AG04450 (cell line): ENCODE data around the gene TRIM25. TPM values are rescaled to one million over a fixed set of nuclear protein-coding genes. Genes with fewer than 3 reads are reported as not detected.

Experiments
- CTCF ChIA-PET: fragments of 300-600, 350-600 bp; formaldehyde crosslinking; extraction: SDS; loops from one replicate; lab custom pipeline; 2022; ENCODE audit warnings: antibody characterized with exemption, inconsistent platforms; lab: Charles Lee
- POLR2A ChIA-PET: fragments of 350-600 bp; formaldehyde crosslinking; extraction: SDS; loops from one replicate; lab custom pipeline; 2021; ENCODE audit warnings: antibody characterized with exemption, inconsistent platforms; lab: Yijun Ruan, JAX
- DNase-seq: peaks from one replicate; pipeline ENCODE4 v3.0.0-alpha.2; 2011; ENCODE audit warnings: low read depth, low spot score
- H3K27ac ChIP-seq: one replicate; pipeline ENCODE4 v1.5.1; 2012; ENCODE audit warnings: low read depth, low read length, control low read depth
- H3K27me3 ChIP-seq: one replicate; pipeline ENCODE4 v1.6.0; 2012; ENCODE audit warnings: low read length; ENCODE audit not compliant: control insufficient read depth, insufficient read depth
- H3K4me3 ChIP-seq: 2 replicates; pipeline ENCODE4 v1.5.1; 2011; ENCODE audit warnings: mild to moderate bottlenecking, low read depth, low read length, control low read depth
- H3K9me3 ChIP-seq: 2 replicates; pipeline ENCODE4 v1.5.1; 2012; ENCODE audit warnings: low read length; ENCODE audit not compliant: control insufficient read depth, insufficient read depth
- polyA plus RNA-seq: library from polyadenylated mRNA; depleted of rRNA; stranded (reverse); fragments of >200 nt; gene quantifications from 2 replicates; pipeline ENCODE4 v1.2.3, GENCODE V29; 2011
- TF ChIP-seq, protein P1 (sequence below): IDR thresholded peaks from 2 replicates; pipeline ENCODE4 v1.5.1; 2011; ENCODE audit warnings: low read depth, low read length, control low read depth, inconsistent platforms

TRIM25 gene
- polyA plus RNA-seq, 1 experiment = 58.2 TPM

DNA sequence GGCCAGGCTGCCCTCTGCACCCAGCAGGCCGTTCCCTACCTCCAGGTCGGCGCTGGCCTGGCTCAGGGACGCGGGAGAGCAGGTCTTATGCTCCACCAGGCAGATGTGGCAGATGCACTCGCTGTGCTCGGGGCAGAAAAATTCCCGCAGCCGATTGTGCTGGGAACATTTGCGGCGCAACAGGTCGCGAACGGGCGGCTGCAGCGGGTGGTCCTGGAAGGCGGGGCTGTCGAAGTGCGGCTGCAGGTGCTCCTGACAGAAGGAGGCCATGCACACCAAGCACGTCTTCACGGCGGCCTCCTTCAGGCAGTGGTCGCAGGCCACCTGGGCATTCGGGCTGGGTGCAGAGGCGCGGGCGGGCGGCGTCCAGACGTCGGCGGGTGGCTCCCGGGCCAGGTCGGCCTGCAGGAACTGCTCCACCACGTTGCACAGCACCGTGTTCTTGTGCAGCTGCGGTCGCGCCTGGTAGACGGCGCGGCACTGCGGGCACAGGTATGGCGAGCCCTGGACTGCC lies 439 bp downstream of the TRIM25 start:
- H3K4me3 ChIP-seq = peak overlapping the region; percentile 98
- no peak for DNase-seq
- peak overlapping the region; percentile 57 for H3K27ac ChIP-seq
- no peaks in the 10 kb centered on the region for H3K27me3 ChIP-seq
- TF ChIP-seq, protein P1, sequence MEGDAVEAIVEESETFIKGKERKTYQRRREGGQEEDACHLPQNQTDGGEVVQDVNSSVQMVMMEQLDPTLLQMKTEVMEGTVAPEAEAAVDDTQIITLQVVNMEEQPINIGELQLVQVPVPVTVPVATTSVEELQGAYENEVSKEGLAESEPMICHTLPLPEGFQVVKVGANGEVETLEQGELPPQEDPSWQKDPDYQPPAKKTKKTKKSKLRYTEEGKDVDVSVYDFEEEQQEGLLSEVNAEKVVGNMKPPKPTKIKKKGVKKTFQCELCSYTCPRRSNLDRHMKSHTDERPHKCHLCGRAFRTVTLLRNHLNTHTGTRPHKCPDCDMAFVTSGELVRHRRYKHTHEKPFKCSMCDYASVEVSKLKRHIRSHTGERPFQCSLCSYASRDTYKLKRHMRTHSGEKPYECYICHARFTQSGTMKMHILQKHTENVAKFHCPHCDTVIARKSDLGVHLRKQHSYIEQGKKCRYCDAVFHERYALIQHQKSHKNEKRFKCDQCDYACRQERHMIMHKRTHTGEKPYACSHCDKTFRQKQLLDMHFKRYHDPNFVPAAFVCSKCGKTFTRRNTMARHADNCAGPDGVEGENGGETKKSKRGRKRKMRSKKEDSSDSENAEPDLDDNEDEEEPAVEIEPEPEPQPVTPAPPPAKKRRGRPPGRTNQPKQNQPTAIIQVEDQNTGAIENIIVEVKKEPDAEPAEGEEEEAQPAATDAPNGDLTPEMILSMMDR = no peak
- no peaks in the 10 kb centered on the region; the same call in 1 of the 2 replicates for H3K9me3 ChIP-seq
- ChIA-PET CTCF (interaction anchor here (0.7 to 1.5 kb wide), 2 partner anchors 93 to 128 kb away, joined by 3 read pairs; no protein-coding TSS in a partner anchor), POLR2A (interaction anchor here (0.6 to 1.1 kb wide), 10 partner anchors 15 to 1492 kb away, joined by 3 to 5 read pairs (median 4); partner anchors contain the start of genes C17orf67, DGKE and SCPEP1)

DNA sequence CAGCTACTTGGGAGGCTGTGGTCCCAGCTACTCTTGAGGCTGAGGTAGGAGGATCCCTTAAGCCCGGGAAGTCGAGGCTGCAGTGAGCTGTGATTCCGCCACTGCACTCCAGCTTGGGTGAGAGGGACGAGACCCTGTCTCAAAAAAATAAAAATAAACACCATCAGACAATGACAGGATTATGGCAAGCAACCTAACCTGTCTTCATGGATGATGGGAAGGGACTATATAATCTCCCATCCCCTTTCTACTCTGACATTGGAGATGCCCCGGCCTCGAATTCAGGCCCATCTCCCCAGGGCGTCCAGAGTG lies 893 bp downstream of the TRIM25 start:
- no peaks in the 10 kb centered on the region; the same call in 1 of the 2 replicates for H3K9me3 ChIP-seq
- peak overlapping the region; percentile 98 for H3K4me3 ChIP-seq
- CTCF ChIA-PET = interaction anchor here (1.5 kb wide), 1 partner anchor 93 kb away, joined by 3 read pairs; no protein-coding TSS in a partner anchor
- POLR2A ChIA-PET = interaction anchor here (0.6 kb wide), 1 partner anchor 10 kb away, joined by 7 read pairs; no protein-coding TSS in a partner anchor
- H3K27me3 ChIP-seq = no peaks in the 10 kb centered on the region
- H3K27ac ChIP-seq = no peak overlapping the region
- no peak for DNase-seq
- TF ChIP-seq, protein P1 = no peak

DNA sequence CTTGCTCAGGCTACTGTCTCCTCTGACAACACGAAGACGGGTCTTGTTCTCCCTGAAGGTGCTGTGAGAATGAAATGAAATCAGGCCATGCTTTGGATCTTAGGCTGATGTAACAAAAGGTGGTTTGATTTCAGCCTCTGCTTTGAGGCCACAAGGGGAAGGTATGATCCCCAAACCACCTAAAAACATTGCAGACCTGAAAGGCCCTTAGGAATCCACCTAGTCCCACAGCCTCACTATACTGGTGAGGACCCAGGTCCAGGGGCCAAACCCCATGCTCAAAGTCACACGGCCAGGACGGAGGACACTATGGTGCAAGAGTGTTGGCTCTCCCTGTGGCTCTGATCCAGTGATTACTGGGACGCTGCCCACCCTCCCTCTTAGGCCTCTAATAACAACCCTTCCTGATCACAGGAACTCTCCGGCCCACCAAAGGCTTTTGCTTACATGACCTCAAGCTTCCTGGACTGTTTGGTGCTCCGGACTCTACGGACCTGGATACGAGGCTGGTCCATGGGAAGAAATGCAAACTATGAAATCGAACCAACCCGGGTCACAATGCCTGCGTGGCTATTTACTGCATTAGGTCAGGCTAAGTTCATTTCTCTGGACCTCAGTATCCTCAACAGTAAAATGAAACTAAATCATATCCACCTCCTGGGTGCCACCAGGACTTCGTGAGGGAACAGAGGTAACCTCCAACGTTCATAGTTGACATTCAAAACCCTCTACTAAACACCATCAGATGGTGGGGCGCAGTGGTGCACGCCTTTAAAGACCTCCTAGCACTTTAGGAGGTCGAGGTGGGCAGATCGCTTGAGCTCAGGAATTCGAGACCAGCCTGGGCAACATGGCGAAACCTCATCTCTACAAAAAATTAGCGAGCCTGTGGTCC lies 1.5 kb downstream of the TRIM25 start:
- CTCF ChIA-PET = interaction anchor here (1.5 kb wide), 1 partner anchor 92 kb away, joined by 3 read pairs; no protein-coding TSS in a partner anchor
- POLR2A ChIA-PET = interaction anchor here (0.6 kb wide), 1 partner anchor 11 kb away, joined by 7 read pairs; no protein-coding TSS in a partner anchor
- H3K4me3 ChIP-seq = peak overlapping the region; percentile 98
- TF ChIP-seq, protein P1 = no peak
- DNase-seq = no peak
- no peaks in the 10 kb centered on the region for H3K27me3 ChIP-seq
- H3K9me3 ChIP-seq = no peaks in the 10 kb centered on the region; the same call in 1 of the 2 replicates
- no peak overlapping the region for H3K27ac ChIP-seq

DNA sequence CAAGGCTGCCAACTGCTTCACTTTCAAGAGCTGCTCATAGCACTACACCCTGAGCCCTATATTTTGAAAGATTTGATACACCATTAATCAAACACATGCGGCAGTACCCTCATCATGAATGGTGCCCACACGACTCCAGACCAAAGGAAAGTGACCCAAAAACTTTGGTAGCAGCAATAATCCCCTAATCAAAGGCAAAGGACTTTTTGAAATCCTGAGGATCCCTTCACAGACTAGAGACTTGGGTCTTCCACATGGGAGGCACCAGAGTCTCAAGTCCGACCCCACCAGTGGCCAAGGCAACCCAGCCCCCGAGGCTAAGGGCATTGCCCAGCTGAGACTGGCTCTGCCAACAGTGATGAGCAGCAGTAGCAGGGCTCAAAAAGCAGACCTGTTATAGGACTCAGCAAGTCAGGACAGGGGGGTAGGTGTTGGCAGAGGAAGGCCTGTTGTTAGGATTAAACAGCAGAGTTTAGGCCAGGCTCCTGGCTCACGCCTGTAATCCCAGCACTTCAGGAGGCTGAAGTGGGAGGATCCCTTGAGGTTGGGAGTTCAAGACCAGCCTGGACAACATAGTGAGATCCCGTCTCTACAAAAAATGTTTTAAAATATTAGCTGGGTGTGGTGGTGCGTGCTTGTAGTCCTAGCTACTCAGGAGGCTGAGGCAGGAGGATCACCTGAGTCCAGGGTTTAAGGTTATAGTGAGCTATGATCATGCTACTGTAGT lies 3.2 kb downstream of the TRIM25 start:
- POLR2A ChIA-PET = no interaction called here
- H3K4me3 ChIP-seq = no peak overlapping the region
- no peak overlapping the region for H3K27ac ChIP-seq
- no peaks in the 10 kb centered on the region for H3K27me3 ChIP-seq
- CTCF ChIA-PET = interaction anchor here (0.5 to 0.9 kb wide), 3 partner anchors 14 to 66 kb away, joined by 3 to 4 read pairs (median 3); no protein-coding TSS in a partner anchor
- TF ChIP-seq, protein P1 = no peak
- H3K9me3 ChIP-seq = no peaks in the 10 kb centered on the region; the same call in 1 of the 2 replicates
- DNase-seq = no peak
